Loucy (cell line): Measurements from ENCODE around the gene SNORC.
"Not testable (repeated sequence)": the region's sequence is repeated elsewhere in the genome, so short reads cannot be mapped to it uniquely, and the experiment has no call there.

Experiments used
- EZH2phosphoT487 ChIP-seq: fragments of 200-600 bp; IDR thresholded peaks from 2 replicates; pipeline ENCODE4 v1.6.1; 2018; ENCODE audit warnings: antibody characterized with exemption, mild to moderate bottlenecking, moderate library complexity, borderline replicate concordance
- TF ChIP-seq, protein P1 (sequence below): fragments of 200-600 bp; sonication (generic); conservative IDR thresholded peaks from 2 replicates; pipeline ENCODE4 v1.5.1; 2014; ENCODE audit warnings: mild to moderate bottlenecking, antibody characterized with exemption, low read length

- TF ChIP-seq, protein P1, sequence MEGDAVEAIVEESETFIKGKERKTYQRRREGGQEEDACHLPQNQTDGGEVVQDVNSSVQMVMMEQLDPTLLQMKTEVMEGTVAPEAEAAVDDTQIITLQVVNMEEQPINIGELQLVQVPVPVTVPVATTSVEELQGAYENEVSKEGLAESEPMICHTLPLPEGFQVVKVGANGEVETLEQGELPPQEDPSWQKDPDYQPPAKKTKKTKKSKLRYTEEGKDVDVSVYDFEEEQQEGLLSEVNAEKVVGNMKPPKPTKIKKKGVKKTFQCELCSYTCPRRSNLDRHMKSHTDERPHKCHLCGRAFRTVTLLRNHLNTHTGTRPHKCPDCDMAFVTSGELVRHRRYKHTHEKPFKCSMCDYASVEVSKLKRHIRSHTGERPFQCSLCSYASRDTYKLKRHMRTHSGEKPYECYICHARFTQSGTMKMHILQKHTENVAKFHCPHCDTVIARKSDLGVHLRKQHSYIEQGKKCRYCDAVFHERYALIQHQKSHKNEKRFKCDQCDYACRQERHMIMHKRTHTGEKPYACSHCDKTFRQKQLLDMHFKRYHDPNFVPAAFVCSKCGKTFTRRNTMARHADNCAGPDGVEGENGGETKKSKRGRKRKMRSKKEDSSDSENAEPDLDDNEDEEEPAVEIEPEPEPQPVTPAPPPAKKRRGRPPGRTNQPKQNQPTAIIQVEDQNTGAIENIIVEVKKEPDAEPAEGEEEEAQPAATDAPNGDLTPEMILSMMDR: not testable (repeated sequence)
- not testable (repeated sequence) for TF ChIP-seq EZH2phosphoT487
These were observed 18.0 kb upstream of the SNORC start for GRCh38 chr2:232852081-232852480.
